ENCODE data around the gene EPPIN. TPM values are rescaled to one million over a fixed set of nuclear protein-coding genes. Genes with fewer than 3 reads are reported as not detected.
A peak's percentile ranks its signal among the peaks of the same experiment; 100 is the strongest.

The EPPIN gene
- total and polyA plus RNA-seq, 2 of the 8 experiments (the other 6 are each of a cell fraction or from before 2014, with no cell fraction given) = 0.06 TPM; not detected in 1

DNA sequence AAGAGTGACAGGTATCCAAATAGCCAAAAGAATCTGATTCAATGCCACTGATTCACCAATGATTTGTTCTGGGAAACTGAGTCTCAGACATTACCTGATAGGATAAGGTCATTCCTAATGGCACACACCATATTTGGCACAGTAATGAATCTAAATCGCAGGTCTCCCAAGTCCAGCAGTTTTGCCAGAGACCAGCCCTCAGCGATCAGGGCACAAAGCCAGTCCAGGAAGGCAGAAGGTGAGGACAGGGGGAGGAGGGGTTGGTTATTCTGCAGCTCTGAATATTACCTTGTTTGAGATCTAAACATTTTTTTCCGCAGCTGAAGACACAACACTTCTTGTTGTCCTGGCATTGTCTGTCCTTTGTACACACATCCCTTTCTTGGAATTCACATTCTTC, 1.9 kb downstream of the EPPIN start:
- Histone ChIP-seq H3K27ac (ENCODE audit: low read depth, low read length) (no peak overlapping the region), H3K56ac (replicated peaks; ENCODE audit: insufficient read length, low read depth, low read length) (no peak overlapping the region), H3K9ac (replicated peaks in 1 of 4; ENCODE audit: extremely low read depth in 1 of 4, low read depth in 3 of 4, low read length in 3 of 4) (no peak overlapping the region), H3K79me1 (ENCODE audit: low read depth, low read length) (no peaks in the 10 kb centered on the region), H4K20me1 (replicated peaks in 1 of 2; ENCODE audit: control insufficient read depth in 1 of 2, insufficient read depth in 2 of 2, low read length in 2 of 2) (no peaks in the 10 kb centered on the region), H3K4me2 (ENCODE audit: insufficient read depth in 1 of 2, low read depth in 2 of 2, low read length in 2 of 2) (no peak overlapping the region), H2BK5ac (ENCODE audit: low read depth, low read length) (no peak overlapping the region), H3K23me2 (ENCODE audit: low read depth, low read length) (peaks cover 3% of the 10 kb centered on the region; the same call in 1 of the 2 replicates), H3K9me3 (ENCODE audit: insufficient read depth in 2 of 2, low read depth in 1 of 2, low read length in 1 of 2) (no peaks in the 10 kb centered on the region), H4K91ac (replicated peaks; ENCODE audit: insufficient read length, low read length) (no peak overlapping the region), H3K79me2 (ENCODE audit: control insufficient read depth in 1 of 2, insufficient read depth in 2 of 2, low read length in 2 of 2) (no peaks in the 10 kb centered on the region), H3K4me1 (replicated peaks in 1 of 4; ENCODE audit: control insufficient read depth in 3 of 4, insufficient read depth in 4 of 4, low read length in 3 of 4) (peaks cover 0 to 5% (median 0%) of the 10 kb centered on the region in 4 experiments; a peak in 1 of 7 replicates), H4K5ac (ENCODE audit: insufficient read length, low read depth, low read length) (no peak overlapping the region), H2BK20ac (ENCODE audit: low read length) (no peak overlapping the region), H2BK120ac (replicated peaks; ENCODE audit: low read depth, low read length) (no peak overlapping the region), H2AFZ (ENCODE audit: low read length) (peak overlapping the region; percentile 63; the same call in 1 of the 2 replicates), H3K23ac (ENCODE audit: insufficient read length) (no peak overlapping the region), H3K14ac (ENCODE audit: insufficient read length) (no peak overlapping the region), H3K18ac (ENCODE audit: extremely low read depth, low read length) (no peak overlapping the region), H3K27me3 (replicated peaks in 1 of 4; ENCODE audit: control insufficient read depth in 3 of 4, extremely low read depth in 1 of 4, insufficient read depth in 3 of 4, low read length in 3 of 4) (no peaks in the 10 kb centered on the region), H4K8ac (ENCODE audit: extremely low read depth, insufficient read depth, low read length) (no peak overlapping the region), H3K36me3 (ENCODE audit: control insufficient read depth in 2 of 4, insufficient read depth in 4 of 4, low read length in 3 of 4) (no peaks in the 10 kb centered on the region), H2AK5ac (ENCODE audit: low read depth, low read length) (no peak overlapping the region), H2BK15ac (ENCODE audit: low read length) (no peak overlapping the region), H3K4me3 (ENCODE audit: extremely low read depth in 1 of 4, insufficient read depth in 2 of 4, low read depth in 3 of 4, low read length in 4 of 4) (no peak overlapping the region), H2BK12ac (ENCODE audit: low read depth, low read length) (0 out of 2 replicates have a peak overlapping the region, but pooled peaks have one; percentile 4), H3K4ac (replicated peaks; ENCODE audit: insufficient read length, low read depth, low read length) (no peak overlapping the region)
- POLR2A ChIA-PET (ENCODE audit: partially characterized antibody) = interaction anchor here (0.8 to 1.7 kb wide), 2 partner anchors 14 to 226 kb away, joined by 3 to 8 read pairs; no protein-coding TSS in a partner anchor
- FAIRE-seq (no peak), DNase-seq (ENCODE audit: low read depth in 1 of 2, low spot score in 2 of 2) (no peak)
- 87% methylated on average over 3 of the region's 3 CpGs; no CpG with 5 or more reads in 1 of the 2 experiments for WGBS, 2 experiments (ENCODE audit: extremely low coverage in 1 of 2, insufficient coverage in 1 of 2, insufficient read length in 1 of 2, insufficient replicate concordance in 2 of 2, low coverage in 1 of 2, low lambda C conversion rate in 2 of 2, missing lambda C conversion rate in 1 of 2)
- CTCF ChIA-PET (ENCODE audit: partially characterized antibody) = interaction anchor here (0.6 to 2.3 kb wide), 12 partner anchors 9 to 254 kb away, joined by 3 to 54 read pairs (median 4); no protein-coding TSS in a partner anchor
- no peak for TF ChIP-seq JUN (IDR thresholded peaks at IDR 0.05; ENCODE audit: low read depth, low read length)
- no peak for TF ChIP-seq NRF1 (IDR thresholded peaks at IDR 0.05; ENCODE audit: low read depth, low read length)
- TF ChIP-seq SRF (IDR thresholded peaks at IDR 0.05; ENCODE audit: low read depth, low read length) = no peak
- TF ChIP-seq, protein P1, sequence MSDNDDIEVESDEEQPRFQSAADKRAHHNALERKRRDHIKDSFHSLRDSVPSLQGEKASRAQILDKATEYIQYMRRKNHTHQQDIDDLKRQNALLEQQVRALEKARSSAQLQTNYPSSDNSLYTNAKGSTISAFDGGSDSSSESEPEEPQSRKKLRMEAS (IDR thresholded peaks at IDR 0.05) = no peak
- TF ChIP-seq SAP30 (IDR thresholded peaks at IDR 0.05; ENCODE audit: insufficient read depth, insufficient replicate concordance, low read length) = no peak
- no peak for TF ChIP-seq EZH2 (IDR thresholded peaks at IDR 0.05; ENCODE audit: low read depth, low read length, severe bottlenecking)
- TF ChIP-seq CREB1 (IDR thresholded peaks at IDR 0.05) = no peak
- no peak for TF ChIP-seq RFX5 (IDR thresholded peaks at IDR 0.05; ENCODE audit: borderline replicate concordance, low read depth, low read length)
- TF ChIP-seq KDM1A (IDR thresholded peaks at IDR 0.05; ENCODE audit: borderline replicate concordance, low read length) = no peak
- TF ChIP-seq ASH2L (IDR thresholded peaks at IDR 0.05; ENCODE audit: low read length) = no peak
